RWPE2 (cell line): ENCODE measurements around the gene IFI6.
A peak's percentile ranks its signal among the peaks of the same experiment; 100 is the strongest.

ENCODE experiments used
- ATAC-seq: fragments of 200-7000 bp; cut with Tn5 transposase; 3 replicates; pipeline ENCODE4 v1.9.1; 2021; ENCODE audit warnings: low read depth
- DNase-seq: peaks from one replicate; pipeline ENCODE4 v3.0.0-alpha.2; 2020; ENCODE audit warnings: low spot score
- H3K27ac ChIP-seq: fragments of 450-650 bp; 2 replicates; pipeline ENCODE4 v1.5.1; 2017; ENCODE audit warnings: mild to moderate bottlenecking; ENCODE audit not compliant: poor library complexity, severe bottlenecking
- H3K27me3 ChIP-seq: fragments of 250-450 bp; sonication (Bioruptor Pico); 2 replicates; pipeline ENCODE4 v1.5.1; 2021; ENCODE audit warnings: mild to moderate bottlenecking, moderate library complexity; ENCODE audit not compliant: insufficient read depth, poor library complexity, severe bottlenecking
- H3K36me3 ChIP-seq: fragments of 250-450 bp; sonication (Bioruptor Pico); 2 replicates; pipeline ENCODE4 v1.5.1; 2020; ENCODE audit warnings: low read depth, mild to moderate bottlenecking, moderate library complexity
- H3K4me1 ChIP-seq: fragments of 250-450 bp; sonication (Bioruptor Pico); 2 replicates; pipeline ENCODE4 v1.5.1; 2021; ENCODE audit warnings: mild to moderate bottlenecking, moderate library complexity; ENCODE audit not compliant: insufficient read depth, poor library complexity, severe bottlenecking
- H3K4me3 ChIP-seq: fragments of 250-450 bp; sonication (Bioruptor Pico); 2 replicates; pipeline ENCODE4 v1.5.1; 2021; ENCODE audit warnings: mild to moderate bottlenecking, moderate library complexity; ENCODE audit not compliant: severe bottlenecking
- H3K9me3 ChIP-seq: fragments of 250-450 bp; sonication (Bioruptor Pico); 2 replicates; pipeline ENCODE4 v1.5.1; 2021; ENCODE audit warnings: mild to moderate bottlenecking, moderate library complexity; ENCODE audit not compliant: severe bottlenecking
- CTCF ChIP-seq: fragments of 450-650 bp; IDR thresholded peaks from one replicate; pipeline ENCODE4 v1.5.1; 2017; ENCODE audit warnings: mild to moderate bottlenecking, moderate library complexity; ENCODE audit not compliant: poor library complexity, severe bottlenecking

The IFI6 gene

GRCh38 chr1:27634177-27634984, 37.6 kb downstream of the IFI6 start:
- no peak for TF ChIP-seq CTCF
- Histone ChIP-seq H3K27me3 (peaks cover 8% of the 10 kb centered on the region), H3K4me1 (no peaks in the 10 kb centered on the region), H3K27ac (no peak overlapping the region), H3K4me3 (peak overlapping the region; percentile 20), H3K36me3 (no peaks in the 10 kb centered on the region), H3K9me3 (no peaks in the 10 kb centered on the region)
- DNase-seq (no peak), ATAC-seq (0 out of 3 replicates have a peak, but pooled peaks have one; percentile 10)

GRCh38 chr1:27633640-27634176, 38.3 kb downstream of the IFI6 start:
- H3K9me3 ChIP-seq: no peaks in the 10 kb centered on the region
- DNase-seq: no peak
- H3K27ac ChIP-seq: no peak overlapping the region
- H3K36me3 ChIP-seq: no peaks in the 10 kb centered on the region
- no peaks in the 10 kb centered on the region for H3K4me1 ChIP-seq
- no peak for TF ChIP-seq CTCF
- H3K27me3 ChIP-seq: peaks cover 8% of the 10 kb centered on the region
- ATAC-seq: no peak
- H3K4me3 ChIP-seq: peak overlapping the region; percentile 20

- peaks cover 8% of the 10 kb centered on the region for H3K27me3 ChIP-seq
- H3K27ac ChIP-seq: no peak overlapping the region
- H3K9me3 ChIP-seq: no peaks in the 10 kb centered on the region
- no peak for TF ChIP-seq CTCF
- no peak overlapping the region for H3K4me3 ChIP-seq
- ATAC-seq (no peak), DNase-seq (no peak)
- H3K4me1 ChIP-seq: no peaks in the 10 kb centered on the region
- no peaks in the 10 kb centered on the region for H3K36me3 ChIP-seq
Observed at GRCh38 chr1:27633298-27633610, 38.7 kb downstream of the IFI6 start.

- Histone ChIP-seq H3K9me3 (no peaks in the 10 kb centered on the region), H3K36me3 (no peaks in the 10 kb centered on the region), H3K4me1 (no peaks in the 10 kb centered on the region), H3K27me3 (peaks cover 8% of the 10 kb centered on the region), H3K27ac (no peak overlapping the region), H3K4me3 (no peak overlapping the region)
- no peak for TF ChIP-seq CTCF
- no peak for DNase-seq
- ATAC-seq: no peak
Observed at GRCh38 chr1:27632387-27633297, 39.4 kb downstream of the IFI6 start.
